WI38 (cell line): ENCODE data around the gene PLB1.
A peak's percentile ranks its signal among the peaks of the same experiment; 100 is the strongest.
"Not testable (repeated sequence)": the region's sequence is repeated elsewhere in the genome, so short reads cannot be mapped to it uniquely, and the experiment has no call there.

ENCODE experiments used
- H3K4me3 ChIP-seq: 2 replicates; pipeline ENCODE4 v1.5.1; 2011; ENCODE audit warnings: low read depth, mild to moderate bottlenecking, control low read depth, low read length
- TF ChIP-seq, protein P1 (sequence below): IDR thresholded peaks from 2 replicates; pipeline ENCODE4 v1.5.1; 2012; ENCODE audit warnings: low read depth, mild to moderate bottlenecking, control low read depth, low read length

PLB1 gene

DNA sequence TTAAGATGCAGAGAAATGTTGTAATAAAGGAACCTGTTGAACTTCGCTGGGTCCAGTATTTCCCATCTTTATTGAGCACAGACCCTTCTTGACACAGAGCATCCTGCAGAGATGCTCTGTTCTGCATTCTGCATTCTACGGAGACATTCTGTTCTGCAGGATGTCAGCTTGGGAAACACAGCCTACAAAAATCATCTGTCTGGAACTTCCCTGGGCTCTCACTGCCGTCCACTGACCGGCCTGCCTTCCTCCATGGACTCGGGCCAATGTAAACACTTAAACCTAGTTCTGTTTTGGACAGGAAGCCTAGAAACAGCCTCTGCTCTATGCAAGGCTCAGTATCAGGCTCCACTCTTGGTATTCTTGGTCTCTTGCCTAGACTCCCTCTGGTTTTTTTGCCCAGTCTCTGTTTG, 165.7 kb downstream of the PLB1 start:
- TF ChIP-seq, protein P1, sequence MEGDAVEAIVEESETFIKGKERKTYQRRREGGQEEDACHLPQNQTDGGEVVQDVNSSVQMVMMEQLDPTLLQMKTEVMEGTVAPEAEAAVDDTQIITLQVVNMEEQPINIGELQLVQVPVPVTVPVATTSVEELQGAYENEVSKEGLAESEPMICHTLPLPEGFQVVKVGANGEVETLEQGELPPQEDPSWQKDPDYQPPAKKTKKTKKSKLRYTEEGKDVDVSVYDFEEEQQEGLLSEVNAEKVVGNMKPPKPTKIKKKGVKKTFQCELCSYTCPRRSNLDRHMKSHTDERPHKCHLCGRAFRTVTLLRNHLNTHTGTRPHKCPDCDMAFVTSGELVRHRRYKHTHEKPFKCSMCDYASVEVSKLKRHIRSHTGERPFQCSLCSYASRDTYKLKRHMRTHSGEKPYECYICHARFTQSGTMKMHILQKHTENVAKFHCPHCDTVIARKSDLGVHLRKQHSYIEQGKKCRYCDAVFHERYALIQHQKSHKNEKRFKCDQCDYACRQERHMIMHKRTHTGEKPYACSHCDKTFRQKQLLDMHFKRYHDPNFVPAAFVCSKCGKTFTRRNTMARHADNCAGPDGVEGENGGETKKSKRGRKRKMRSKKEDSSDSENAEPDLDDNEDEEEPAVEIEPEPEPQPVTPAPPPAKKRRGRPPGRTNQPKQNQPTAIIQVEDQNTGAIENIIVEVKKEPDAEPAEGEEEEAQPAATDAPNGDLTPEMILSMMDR, result no peak

GRCh38 chr2:28662044-28662443, 166.2 kb downstream of the PLB1 start:
- H3K4me3 ChIP-seq, result no peak overlapping the region

More for the DNA sequence above, 165.7 kb downstream of the PLB1 start:
- H3K4me3 ChIP-seq, result no peak overlapping the region

DNA sequence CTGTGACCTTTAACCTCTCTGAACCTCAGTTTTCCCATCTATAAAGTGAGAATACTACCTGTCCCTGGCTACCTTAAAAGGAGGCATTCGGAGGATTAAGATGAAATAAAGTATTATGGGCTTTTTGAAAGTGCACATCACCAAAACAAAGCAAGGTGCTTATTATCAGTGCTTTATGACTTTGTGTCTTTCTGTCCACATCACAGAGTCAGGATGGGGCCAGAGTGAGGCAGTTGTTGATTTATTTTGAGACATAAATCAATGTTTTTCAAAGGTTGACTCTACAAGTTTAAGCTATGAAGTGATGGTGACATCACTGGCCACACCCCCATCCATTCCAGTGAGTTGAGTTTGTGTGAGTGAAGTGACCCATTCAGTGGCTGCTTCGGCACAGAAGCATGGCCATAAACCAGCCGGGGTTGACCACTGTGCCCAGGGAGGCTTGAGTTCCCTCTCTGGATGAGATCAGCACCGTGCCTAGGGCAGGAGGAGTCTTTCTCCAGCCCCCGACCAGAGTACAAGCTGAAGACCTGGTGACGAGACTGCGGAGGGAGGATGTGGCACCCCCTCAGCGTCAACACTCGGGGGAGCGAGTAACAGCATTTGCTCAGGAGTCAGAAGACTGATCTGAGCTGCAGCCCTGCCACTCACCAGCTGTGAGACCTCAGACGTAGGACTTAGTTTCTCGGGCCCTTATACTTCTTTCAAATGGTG, 166.8 kb downstream of the PLB1 start:
- TF ChIP-seq, protein P1, result no peak
- H3K4me3 ChIP-seq, result peak overlapping the region; percentile 5; the same call in 1 of the 2 replicates

More at GRCh38 chr2:28662044-28662443, 166.2 kb downstream of the PLB1 start:
- TF ChIP-seq, protein P1, result no peak

DNA sequence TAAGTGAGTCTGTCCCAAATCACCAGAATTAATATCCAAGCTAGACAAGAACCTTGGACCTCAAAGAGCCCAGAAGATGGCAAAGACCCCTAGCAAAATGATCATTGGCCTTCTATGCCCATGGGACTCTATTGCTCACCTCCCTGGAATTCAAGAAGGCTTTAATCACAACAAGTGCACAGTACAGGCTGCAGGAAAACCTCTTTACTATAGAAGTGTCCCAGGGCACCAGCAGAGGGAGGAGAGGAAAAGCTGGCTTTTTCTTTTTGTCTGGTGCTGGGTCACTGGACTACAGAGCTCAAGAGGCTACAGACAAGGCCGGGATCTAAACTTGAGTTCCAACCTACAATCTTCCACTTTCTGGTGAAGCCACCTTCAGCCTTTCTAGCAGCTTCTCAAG, 167.5 kb downstream of the PLB1 start:
- no peak overlapping the region for H3K4me3 ChIP-seq
- TF ChIP-seq, protein P1, result peak; percentile 50

DNA sequence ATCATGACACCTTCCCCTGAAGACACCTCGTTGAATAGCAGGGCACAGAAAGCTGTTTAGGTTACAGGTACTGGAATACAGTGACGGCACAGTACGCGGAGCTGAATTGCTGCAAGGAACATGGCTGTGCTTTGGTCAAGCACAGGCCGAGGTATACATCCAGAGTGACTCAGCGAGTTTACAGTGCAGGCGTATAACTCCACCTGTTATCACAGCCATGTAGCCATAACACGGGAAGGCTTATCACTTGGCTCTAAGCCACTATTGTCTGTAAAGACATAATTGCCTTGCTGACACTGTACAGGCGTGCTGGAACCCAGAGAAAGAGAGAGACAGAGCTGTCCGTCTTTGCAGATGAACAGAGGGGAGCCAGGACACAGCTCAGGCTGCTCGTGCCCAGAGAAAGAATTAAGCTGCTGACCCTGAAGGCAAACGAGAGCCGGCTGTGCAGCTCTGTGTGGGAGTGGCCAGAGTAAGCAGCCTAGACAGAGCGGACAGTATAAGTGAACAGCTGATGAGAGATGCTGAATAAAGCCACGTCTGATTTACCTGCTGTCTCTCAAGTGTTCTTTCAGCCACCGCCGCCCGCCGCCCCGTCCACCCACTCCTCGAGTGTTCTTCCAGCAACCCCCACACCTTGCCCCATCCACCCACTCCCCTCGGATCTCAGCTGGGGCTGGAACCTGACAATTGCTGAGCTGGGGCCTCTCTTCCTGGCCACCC, 168.4 kb downstream of the PLB1 start:
- no peak overlapping the region for H3K4me3 ChIP-seq
- TF ChIP-seq, protein P1, result no peak

- no peak overlapping the region for H3K4me3 ChIP-seq
- TF ChIP-seq, protein P1, result no peak
Measured at GRCh38 chr2:28665041-28665704, 169.3 kb downstream of the PLB1 start.

- not testable (repeated sequence) for H3K4me3 ChIP-seq
Measured at GRCh38 chr2:28665811-28666377, 170.0 kb downstream of the PLB1 start.
